GM15510 (cell line): ENCODE data around the gene GATA6.

Experiments used
- POLR2A ChIP-seq: IDR thresholded peaks from 3 replicates; pipeline ENCODE4 v1.6.1; 2011; ENCODE audit warnings: borderline replicate concordance; ENCODE audit not compliant: insufficient read length; ENCODE audit errors: extremely low read depth

The GATA6 gene

GRCh38 chr18:22169011-22169888 is at the start of gene GATA6:
Gene GATA6, plus strand, starts transcription at chr18:22169589. Its CDS starts 1,556 bp downstream, at chr18:22171145.
- TF ChIP-seq POLR2A = no peak

- no peak for TF ChIP-seq POLR2A
Observed at GRCh38 chr18:22124970-22125369, 44.4 kb upstream of the GATA6 start.

- no peak for TF ChIP-seq POLR2A
Observed at GRCh38 chr18:22128954-22129353, 40.4 kb upstream of the GATA6 start.

- no peak for TF ChIP-seq POLR2A
Observed at GRCh38 chr18:22129778-22130177, 39.6 kb upstream of the GATA6 start.

- TF ChIP-seq POLR2A = no peak
Observed at GRCh38 chr18:22132258-22132657, 37.1 kb upstream of the GATA6 start.

GRCh38 chr18:22132763-22133162 is 36.6 kb upstream of the GATA6 start:
- TF ChIP-seq POLR2A = no peak

GRCh38 chr18:22136395-22136794 is 33.0 kb upstream of the GATA6 start:
- no peak for TF ChIP-seq POLR2A

GRCh38 chr18:22141211-22141610 is 28.2 kb upstream of the GATA6 start:
- TF ChIP-seq POLR2A = no peak

- TF ChIP-seq POLR2A = no peak
Observed at GRCh38 chr18:22143347-22144340, 25.7 kb upstream of the GATA6 start.

GRCh38 chr18:22145160-22145559 is 24.2 kb upstream of the GATA6 start:
- no peak for TF ChIP-seq POLR2A

GRCh38 chr18:22149710-22150109 is 19.7 kb upstream of the GATA6 start:
- no peak for TF ChIP-seq POLR2A

GRCh38 chr18:22152093-22152492 is 17.3 kb upstream of the GATA6 start:
- TF ChIP-seq POLR2A = no peak

GRCh38 chr18:22153428-22153827 is 16.0 kb upstream of the GATA6 start:
- no peak for TF ChIP-seq POLR2A

- TF ChIP-seq POLR2A = no peak
Observed at GRCh38 chr18:22155584-22155983, 13.8 kb upstream of the GATA6 start.

GRCh38 chr18:22159014-22159413 is 10.4 kb upstream of the GATA6 start:
- no peak for TF ChIP-seq POLR2A
